ENCODE results near the gene USP34.
A peak's percentile ranks its signal among the peaks of the same experiment; 100 is the strongest.

USP34 gene

GRCh38 chr2:61434314-61434713, 36.6 kb downstream of the USP34 start:
- H3K4me3 ChIP-seq (ENCODE audit: low read depth, low read length): no peak overlapping the region
- DNase-seq (ENCODE audit: low read depth): peak; percentile 87
- TF ChIP-seq MAX (IDR thresholded peaks at IDR 0.05; ENCODE audit: low read depth, low read length) (peak; percentile 69), MYC (IDR thresholded peaks at IDR 0.05; ENCODE audit: low read depth, low read length) (peak; percentile 54), POLR2A (IDR thresholded peaks at IDR 0.05; ENCODE audit: extremely low read depth, insufficient read length) (no peak), CTCF (IDR thresholded peaks at IDR 0.05; ENCODE audit: low read depth, low read length) (no peak)

GRCh38 chr2:61433606-61434005, 37.3 kb downstream of the USP34 start:
- H3K4me3 ChIP-seq (ENCODE audit: low read depth, low read length): no peak overlapping the region
- TF ChIP-seq MAX (IDR thresholded peaks at IDR 0.05; ENCODE audit: low read depth, low read length) (no peak), MYC (IDR thresholded peaks at IDR 0.05; ENCODE audit: low read depth, low read length) (no peak), CTCF (IDR thresholded peaks at IDR 0.05; ENCODE audit: low read depth, low read length) (no peak), POLR2A (IDR thresholded peaks at IDR 0.05; ENCODE audit: extremely low read depth, insufficient read length) (no peak)
- no peak for DNase-seq (ENCODE audit: low read depth)

GRCh38 chr2:61432990-61433389, 37.9 kb downstream of the USP34 start:
- TF ChIP-seq MYC (IDR thresholded peaks at IDR 0.05; ENCODE audit: low read depth, low read length): no peak
- no peak for TF ChIP-seq MAX (IDR thresholded peaks at IDR 0.05; ENCODE audit: low read depth, low read length)
- TF ChIP-seq CTCF (IDR thresholded peaks at IDR 0.05; ENCODE audit: low read depth, low read length): no peak
- DNase-seq (ENCODE audit: low read depth): no peak
- no peak overlapping the region for H3K4me3 ChIP-seq (ENCODE audit: low read depth, low read length)

GRCh38 chr2:61431345-61431744, 39.5 kb downstream of the USP34 start:
- TF ChIP-seq POLR2A (IDR thresholded peaks at IDR 0.05; ENCODE audit: extremely low read depth, insufficient read length) (no peak), MAX (IDR thresholded peaks at IDR 0.05; ENCODE audit: low read depth, low read length) (no peak), MYC (IDR thresholded peaks at IDR 0.05; ENCODE audit: low read depth, low read length) (no peak), CTCF (IDR thresholded peaks at IDR 0.05; ENCODE audit: low read depth, low read length) (no peak)
- no peak for DNase-seq (ENCODE audit: low read depth)
- no peak overlapping the region for H3K4me3 ChIP-seq (ENCODE audit: low read depth, low read length)

GRCh38 chr2:61426267-61426897, 44.5 kb downstream of the USP34 start:
- peak; percentile 80 for DNase-seq (ENCODE audit: low read depth)
- no peak overlapping the region for H3K4me3 ChIP-seq (ENCODE audit: low read depth, low read length)
- TF ChIP-seq MAX (IDR thresholded peaks at IDR 0.05; ENCODE audit: low read depth, low read length) (no peak), CTCF (IDR thresholded peaks at IDR 0.05; ENCODE audit: low read depth, low read length) (peak; percentile 86)

All from NB4 (cell line).